ENCODE measurements around the gene AASS.
A peak's percentile ranks its signal among the peaks of the same experiment; 100 is the strongest.
"Not testable (repeated sequence)": the region's sequence is repeated elsewhere in the genome, so short reads cannot be mapped to it uniquely, and the experiment has no call there.

The AASS gene

GRCh38 chr7:122143751-122144711 lies at the start of gene AASS:
TSS of gene AASS (minus strand) at chr7:122144249. CDS start at chr7:122133726, 10,523 bp downstream.
- DNase-seq (ENCODE audit: low spot score) = peak; percentile 94

- DNase-seq (ENCODE audit: low spot score) = no peak
Measured at GRCh38 chr7:122188785-122189184, 44.7 kb upstream of the AASS start.

DNA sequence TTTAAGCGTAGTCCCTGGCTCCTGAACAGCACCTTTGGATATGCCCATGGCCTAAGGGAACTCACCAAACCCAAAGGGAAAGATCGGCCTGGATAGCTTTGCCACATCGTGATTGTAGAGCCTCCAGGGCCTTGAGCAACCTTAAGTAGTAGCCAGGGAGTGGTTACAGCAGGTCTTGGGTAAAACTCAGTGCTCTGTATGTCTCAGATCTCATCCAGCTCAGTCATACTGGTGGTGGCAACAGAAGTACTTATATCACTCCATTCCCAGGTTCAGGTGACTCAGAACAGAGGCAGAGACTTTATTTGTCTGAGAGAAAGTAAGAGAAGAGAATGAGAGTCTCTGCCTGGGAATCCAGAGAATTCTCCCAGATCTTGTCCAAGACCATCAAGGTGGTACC lies 39.1 kb upstream of the AASS start:
- DNase-seq (ENCODE audit: low spot score) = peak; percentile 17

DNA sequence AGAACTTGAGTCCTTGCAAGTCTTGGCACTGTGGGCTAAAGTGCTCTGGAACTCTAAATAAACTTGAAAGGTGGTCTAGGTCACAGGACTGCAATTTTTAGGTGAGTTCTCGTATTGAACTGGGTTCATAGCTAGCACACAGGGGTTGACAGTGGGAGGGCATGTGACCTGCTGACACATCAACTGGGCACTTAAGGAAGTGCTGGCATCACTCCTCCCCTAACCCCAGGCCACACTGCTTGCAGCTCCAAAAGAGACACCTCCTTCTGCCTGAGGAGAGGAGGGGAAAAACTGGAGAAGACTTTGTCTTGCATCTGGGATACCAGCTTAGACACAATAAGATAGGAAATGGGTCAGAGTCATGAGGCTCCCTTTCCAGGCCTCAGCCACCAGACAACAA lies 38.0 kb upstream of the AASS start:
- peak; percentile 46 for DNase-seq (ENCODE audit: low spot score)

- DNase-seq (ENCODE audit: low spot score) = not testable (repeated sequence)
Measured at GRCh38 chr7:122172144-122172543, 28.1 kb upstream of the AASS start.

DNA sequence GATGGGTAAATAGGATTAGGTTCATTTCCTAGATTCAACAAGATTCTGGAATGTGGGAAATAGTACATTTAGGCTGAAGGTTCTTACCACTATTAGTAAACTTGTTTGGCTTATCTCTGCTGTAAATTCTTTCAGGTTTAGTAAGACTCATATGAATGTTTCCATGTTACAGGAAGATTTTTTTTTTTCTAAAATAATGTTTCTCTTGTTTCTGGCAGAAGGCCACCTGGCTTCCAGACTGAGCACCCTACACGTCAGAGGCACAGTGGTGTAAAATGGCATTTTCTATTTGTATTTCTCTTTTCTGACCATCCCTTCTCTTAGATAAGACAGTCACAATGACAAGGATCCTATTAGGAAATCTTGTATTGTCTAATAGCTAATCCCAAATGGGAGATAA lies 22.7 kb upstream of the AASS start:
- peak; percentile 20 for DNase-seq (ENCODE audit: low spot score)

- no peak for DNase-seq (ENCODE audit: low spot score)
Measured at GRCh38 chr7:122166275-122166674, 22.2 kb upstream of the AASS start.

GRCh38 chr7:122161628-122162027 lies 17.6 kb upstream of the AASS start:
- DNase-seq (ENCODE audit: low spot score) = no peak

DNA sequence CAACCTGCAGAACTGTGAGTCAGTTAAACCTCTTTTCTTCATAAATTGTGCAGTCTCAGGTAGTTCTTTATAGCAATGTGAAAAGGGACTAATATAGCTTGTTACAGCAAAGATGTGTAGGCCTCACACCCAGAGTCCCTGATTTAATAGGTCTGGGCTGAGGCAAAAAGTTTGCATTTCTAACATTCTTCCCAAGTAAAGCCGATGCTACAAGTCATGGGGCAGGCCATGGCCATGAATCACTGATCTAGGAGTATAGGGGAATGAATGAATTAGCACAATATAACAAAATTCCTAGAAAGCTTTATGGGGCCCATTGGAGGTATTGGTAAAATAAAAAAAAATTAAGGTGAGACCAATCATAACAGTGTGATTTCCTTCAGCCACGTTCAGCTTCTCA lies 11.5 kb upstream of the AASS start:
- DNase-seq (ENCODE audit: low spot score) = no peak

DNA sequence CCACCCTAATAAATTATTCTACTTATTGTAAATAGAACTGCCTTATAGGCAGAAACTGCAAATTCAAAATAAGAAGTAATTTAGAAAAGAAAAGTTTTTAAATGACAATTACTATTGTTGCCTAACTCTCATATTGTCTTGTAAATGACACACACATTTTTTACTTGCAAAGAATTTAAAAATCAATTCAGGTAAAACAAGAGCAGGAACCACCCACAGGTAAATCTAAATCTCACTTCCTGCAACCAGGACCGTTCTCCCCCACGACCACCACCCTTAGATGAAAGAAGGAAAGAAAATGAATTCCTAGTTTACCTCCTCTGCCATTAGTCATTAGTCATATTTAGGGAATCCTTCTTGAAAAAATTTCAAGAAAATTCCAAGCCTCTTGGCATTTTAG lies 4.8 kb upstream of the AASS start:
- DNase-seq (ENCODE audit: low spot score) = no peak

GRCh38 chr7:122148081-122148480 lies 4.0 kb upstream of the AASS start:
- no peak for DNase-seq (ENCODE audit: low spot score)

DNA sequence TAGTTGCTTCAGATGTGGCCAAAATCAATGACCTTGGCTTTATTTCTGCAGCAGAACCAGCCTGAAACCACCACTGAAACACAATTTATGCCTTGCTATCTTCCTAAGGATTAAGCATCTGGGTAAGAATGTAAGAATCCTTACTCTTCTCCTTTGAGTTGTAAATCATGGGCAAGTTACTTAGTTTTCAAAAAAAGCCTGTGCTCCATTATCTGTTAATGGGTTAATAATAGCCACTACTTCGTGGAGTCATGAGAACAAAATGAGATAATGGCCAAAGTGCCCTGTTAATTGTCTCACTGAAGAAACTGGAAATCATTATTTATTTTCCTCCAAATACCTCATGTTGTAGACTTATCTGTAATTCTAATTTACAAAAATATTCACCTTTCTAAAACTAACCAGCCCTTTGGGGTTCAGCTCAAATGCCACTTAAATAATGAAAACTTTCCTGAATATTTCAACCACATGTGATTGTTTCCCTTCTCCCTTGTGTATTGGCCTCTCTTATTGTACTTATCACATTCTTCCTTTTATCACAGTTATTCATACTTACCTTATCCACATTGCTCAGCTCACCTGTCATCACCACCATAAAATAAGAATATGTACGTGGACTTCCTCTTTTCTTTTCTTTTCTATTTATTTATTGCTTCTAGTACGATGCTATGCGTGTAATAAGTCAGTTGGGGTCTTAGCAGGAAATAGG lies 2.0 kb upstream of the AASS start:
- no peak for DNase-seq (ENCODE audit: low spot score)

DNA sequence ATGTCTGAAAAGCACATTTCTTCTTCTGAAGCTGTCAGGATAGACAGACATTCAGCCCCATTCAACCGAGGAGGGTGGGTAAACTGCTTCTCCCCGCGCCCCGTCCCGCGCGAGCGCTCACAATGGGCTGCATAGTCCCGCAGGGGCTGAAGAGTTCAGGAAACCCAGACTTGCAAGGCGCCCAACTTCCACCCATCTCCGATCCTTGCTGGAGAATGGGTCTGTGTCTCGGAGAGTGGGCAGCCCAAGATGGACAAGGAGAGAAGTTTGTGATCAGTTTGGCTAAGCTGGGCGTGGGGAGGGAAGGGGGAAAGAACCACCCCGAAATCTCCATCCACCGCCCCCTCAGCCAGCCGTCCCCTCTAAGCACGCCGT lies 686 bp downstream of the AASS start:
- peak; percentile 16 for DNase-seq (ENCODE audit: low spot score)

DNA sequence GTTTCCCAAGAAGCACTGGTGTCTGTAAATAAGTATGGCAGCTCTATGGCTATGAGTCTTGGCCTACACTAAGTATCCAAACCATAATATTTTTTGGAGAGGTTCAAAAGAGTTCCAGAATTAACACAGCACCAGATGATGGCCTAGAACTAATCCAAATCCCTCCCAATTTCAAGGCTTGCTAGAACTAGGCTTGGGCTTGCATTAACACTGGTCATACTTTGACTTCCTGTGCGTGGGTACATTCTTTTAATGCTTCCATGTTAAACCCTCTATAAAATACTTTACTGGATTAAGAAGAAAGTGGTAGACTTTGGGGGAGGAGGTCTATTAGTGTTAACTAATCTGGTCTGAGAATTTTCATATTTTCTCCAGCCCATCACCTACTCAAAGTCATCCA lies 3.1 kb downstream of the AASS start:
- DNase-seq (ENCODE audit: low spot score) = no peak

- peak; percentile 34 for DNase-seq (ENCODE audit: low spot score)
Measured at GRCh38 chr7:122137251-122138077, 6.6 kb downstream of the AASS start.

- no peak for DNase-seq (ENCODE audit: low spot score)
Measured at GRCh38 chr7:122136639-122137245, 7.3 kb downstream of the AASS start.

GRCh38 chr7:122136078-122136477 lies 8.0 kb downstream of the AASS start:
- no peak for DNase-seq (ENCODE audit: low spot score)

DNA sequence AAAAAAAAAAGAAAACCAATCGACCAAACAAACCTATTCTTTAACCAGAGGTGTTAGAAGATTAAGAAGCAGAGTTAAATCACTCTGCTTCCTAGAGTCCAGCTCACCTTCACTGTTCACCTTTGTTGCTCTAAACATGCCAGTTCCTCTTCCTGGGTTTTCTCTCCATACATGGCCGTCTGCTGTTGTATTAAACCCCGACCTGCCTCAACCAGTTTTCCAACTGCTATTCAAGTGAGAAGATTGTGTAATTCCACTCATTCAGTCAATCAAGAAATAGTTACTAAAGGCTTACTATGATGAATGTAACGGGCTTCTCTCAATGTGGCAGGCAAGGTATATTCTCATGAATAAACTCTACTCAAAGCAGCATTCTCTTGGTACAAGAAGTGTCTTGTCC lies 8.8 kb downstream of the AASS start:
- DNase-seq (ENCODE audit: low spot score) = no peak

DNA sequence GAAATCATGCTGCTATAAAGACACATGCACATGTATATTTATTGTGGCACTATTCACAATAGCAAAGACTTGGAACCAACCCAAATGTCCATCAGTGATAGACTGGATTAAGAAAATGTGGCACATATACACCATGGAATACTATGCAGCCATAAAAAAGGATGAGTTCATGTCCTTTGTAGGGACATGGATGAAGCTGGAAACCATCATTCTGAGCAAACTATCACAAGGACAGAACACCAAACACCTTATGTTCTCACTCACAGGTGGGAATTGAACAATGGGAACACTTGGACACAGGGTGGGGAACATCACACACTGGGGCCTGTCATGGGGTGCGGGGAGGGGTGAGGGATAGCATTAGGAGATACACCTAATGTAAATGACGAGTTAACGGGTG lies 9.3 kb downstream of the AASS start:
- DNase-seq (ENCODE audit: low spot score) = not testable (repeated sequence)

DNA sequence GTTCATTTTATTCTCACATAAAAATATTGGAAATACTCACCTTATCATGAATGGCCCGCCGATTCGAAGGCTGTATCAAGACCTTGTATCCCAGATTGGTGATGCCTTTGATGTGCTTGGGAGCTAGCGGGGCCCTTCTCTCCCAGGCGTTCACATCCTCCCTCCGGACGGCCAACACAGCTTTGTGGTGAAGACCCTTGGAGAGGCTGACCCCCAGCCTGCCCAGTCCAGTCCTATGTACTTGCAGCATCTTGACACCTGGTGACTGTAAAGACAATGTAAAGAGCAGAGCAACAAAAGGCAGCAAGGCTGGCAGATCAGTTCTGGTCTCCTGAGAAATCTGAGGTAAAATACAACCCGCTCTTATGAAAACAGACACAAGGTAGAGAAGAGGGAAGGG lies 10.6 kb downstream of the AASS start:
- no peak for DNase-seq (ENCODE audit: low spot score)

DNA sequence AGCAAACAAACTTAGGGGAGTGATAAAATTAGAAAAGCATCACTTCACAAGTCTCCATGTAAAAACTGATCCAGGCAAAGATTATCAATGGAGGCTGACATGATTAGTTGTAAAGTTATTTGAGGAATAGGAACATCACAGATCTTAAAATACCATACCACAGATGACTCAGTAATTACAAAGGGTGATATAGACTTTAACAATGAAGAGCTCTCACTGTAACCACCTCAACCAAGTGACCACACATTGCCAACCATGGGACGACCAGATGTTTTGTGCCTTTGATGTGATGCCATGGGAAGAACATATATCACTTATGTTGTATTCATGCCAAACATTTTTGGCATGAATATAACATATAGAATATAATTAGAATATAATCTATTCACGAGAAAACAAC lies 11.7 kb downstream of the AASS start:
- peak; percentile 69 for DNase-seq (ENCODE audit: low spot score)

- DNase-seq (ENCODE audit: low spot score) = peak; percentile 69
Measured at GRCh38 chr7:122123746-122124145, 20.3 kb downstream of the AASS start.
